Dedifferentiated amniotic fluid mesenchymal stem cell (primary cell): ENCODE data around the gene ZNF226.
"Not testable (repeated sequence)": the region's sequence is repeated elsewhere in the genome, so short reads cannot be mapped to it uniquely, and the experiment has no call there.

Source experiments
- DNase-seq: peaks from one replicate; pipeline ENCODE4 v3.0.0-alpha.2; 2016; ENCODE audit errors: extremely low spot score

ZNF226 gene

DNA sequence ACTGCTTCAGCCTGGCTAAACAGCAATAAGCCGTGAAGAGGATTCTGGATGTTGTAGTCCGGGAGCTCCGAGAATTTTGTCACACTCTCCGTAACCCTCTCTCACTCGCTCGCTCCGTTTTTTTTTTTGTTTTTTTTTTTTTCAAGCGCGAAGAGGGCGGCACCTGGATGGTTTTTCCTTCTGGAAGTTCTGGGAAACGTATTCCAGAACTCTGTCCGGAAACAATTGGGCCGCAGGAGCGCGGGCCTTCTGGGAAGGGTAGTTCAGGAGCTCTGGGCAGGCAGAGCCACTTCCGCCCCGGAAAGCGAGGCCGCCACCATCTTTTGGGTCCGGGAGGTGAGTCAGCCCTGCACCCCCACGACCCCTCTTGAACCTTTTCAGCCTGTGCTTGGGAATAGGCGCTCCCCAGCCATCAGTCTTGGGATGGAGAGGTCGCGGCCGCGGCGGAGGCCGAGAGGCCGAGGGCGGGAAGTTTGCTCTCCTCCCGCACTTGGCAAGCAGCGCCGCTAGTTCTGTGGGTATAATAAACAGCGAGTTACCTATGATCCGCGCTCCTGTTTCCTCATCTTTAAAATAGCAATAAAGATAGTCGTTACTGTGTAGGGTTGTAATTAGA is 47.5 kb downstream of the ZNF226 start, which contains the start of gene ZNF227:
TSS of gene ZNF227 (plus strand) at position 283 of the 616 bp plus-strand sequence. CDS start 5,261 bp downstream, outside the sequence.
- DNase-seq = peak; percentile 96

- DNase-seq = peak; percentile 21
These were observed 48.0 kb downstream of the ZNF226 start for GRCh38 chr19:44212866-44213346.

DNA sequence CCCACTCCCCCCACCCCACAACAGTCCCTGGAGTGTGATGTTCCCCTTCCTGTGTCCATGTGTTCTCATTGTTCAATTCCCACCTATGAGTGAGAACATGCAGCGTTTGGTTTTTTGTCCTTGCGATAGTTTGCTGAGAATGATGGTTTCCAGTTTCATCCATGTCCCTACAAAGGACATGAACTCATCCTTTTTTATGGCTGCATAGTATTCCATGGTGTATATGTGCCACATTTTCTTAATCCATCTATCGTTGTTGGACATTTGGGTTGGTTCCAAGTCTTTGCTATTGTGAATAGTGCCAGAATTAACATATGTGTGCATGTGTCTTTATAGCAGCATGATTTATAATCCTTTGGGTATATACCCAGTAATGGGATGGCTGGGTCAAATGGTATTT is 55.0 kb downstream of the ZNF226 start:
- DNase-seq = not testable (repeated sequence)

DNA sequence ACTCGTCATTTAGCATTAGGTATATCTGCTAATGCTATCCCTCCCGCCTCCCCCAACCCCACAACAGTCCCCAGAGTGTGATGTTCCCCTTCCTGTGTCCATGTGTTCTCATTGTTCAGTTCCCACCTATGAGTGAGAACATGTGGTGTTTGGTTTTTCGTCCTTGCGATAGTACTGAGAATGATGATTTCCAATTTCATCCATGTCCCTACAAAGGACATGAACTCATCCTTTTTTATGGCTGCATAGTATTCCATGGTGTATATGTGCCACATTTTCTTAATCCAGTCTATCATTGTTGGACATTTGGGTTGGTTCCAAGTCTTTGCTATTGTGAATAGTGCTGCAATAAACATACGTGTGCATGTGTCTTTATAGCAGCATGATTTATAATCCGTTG is 55.9 kb downstream of the ZNF226 start:
- DNase-seq = not testable (repeated sequence)

- not testable (repeated sequence) for DNase-seq
These were observed 56.4 kb downstream of the ZNF226 start for GRCh38 chr19:44221291-44221690.
